ENCODE measurements around the gene FRMD4A.

FRMD4A gene

GRCh38 chr10:13971601-13972475, 358.9 kb downstream of the FRMD4A start:
- TF ChIP-seq CTCF (IDR thresholded peaks at IDR 0.05; ENCODE audit: control extremely low read depth, extremely low read depth, low read depth, missing control alignments): no peak
- no peak for DNase-seq (ENCODE audit: extremely low spot score)
- ChIA-PET CTCF (interaction anchor here (1.4 to 3.9 kb wide), 2 partner anchors 9 to 10 kb away, joined by 4 to 14 read pairs; no protein-coding TSS in a partner anchor), POLR2A (no interaction called here)

- DNase-seq (ENCODE audit: extremely low spot score): no peak
- ChIA-PET CTCF (interaction anchor here (1.4 to 3.9 kb wide), 2 partner anchors 9 to 10 kb away, joined by 4 to 14 read pairs; no protein-coding TSS in a partner anchor), POLR2A (no interaction called here)
- no peak for TF ChIP-seq CTCF (IDR thresholded peaks at IDR 0.05; ENCODE audit: control extremely low read depth, extremely low read depth, low read depth, missing control alignments)
Measured at GRCh38 chr10:13970957-13971353, 359.8 kb downstream of the FRMD4A start.

GRCh38 chr10:13970236-13970956, 360.3 kb downstream of the FRMD4A start:
- TF ChIP-seq CTCF (IDR thresholded peaks at IDR 0.05; ENCODE audit: control extremely low read depth, extremely low read depth, low read depth, missing control alignments): no peak
- CTCF ChIA-PET: interaction anchor here (1.2 to 3.9 kb wide), 3 partner anchors 8 to 11 kb away, joined by 4 to 14 read pairs (median 4); no protein-coding TSS in a partner anchor
- POLR2A ChIA-PET: no interaction called here
- no peak for DNase-seq (ENCODE audit: extremely low spot score)

- POLR2A ChIA-PET: no interaction called here
- DNase-seq (ENCODE audit: extremely low spot score): peak; percentile 48
- TF ChIP-seq CTCF (IDR thresholded peaks at IDR 0.05; ENCODE audit: control extremely low read depth, extremely low read depth, low read depth, missing control alignments): no peak
- CTCF ChIA-PET: interaction anchor here (1.2 kb wide), 1 partner anchor 9 kb away, joined by 4 read pairs; no protein-coding TSS in a partner anchor
Measured at GRCh38 chr10:13969792-13970140, 361.0 kb downstream of the FRMD4A start.

GRCh38 chr10:13969118-13969791, 361.5 kb downstream of the FRMD4A start:
- ChIA-PET CTCF (interaction anchor here (1.2 kb wide), 1 partner anchor 9 kb away, joined by 4 read pairs; no protein-coding TSS in a partner anchor), POLR2A (no interaction called here)
- no peak for TF ChIP-seq CTCF (IDR thresholded peaks at IDR 0.05; ENCODE audit: control extremely low read depth, extremely low read depth, low read depth, missing control alignments)
- DNase-seq (ENCODE audit: extremely low spot score): no peak

GRCh38 chr10:13961853-13962252, 368.9 kb downstream of the FRMD4A start:
- ChIA-PET POLR2A (no interaction called here), CTCF (interaction anchor here (0.9 to 1.6 kb wide), 4 partner anchors 9 to 186 kb away, joined by 3 to 5 read pairs (median 4); no protein-coding TSS in a partner anchor)
- no peak for TF ChIP-seq CTCF (IDR thresholded peaks at IDR 0.05; ENCODE audit: control extremely low read depth, extremely low read depth, low read depth, missing control alignments)
- no peak for DNase-seq (ENCODE audit: extremely low spot score)
